ENCODE measurements around the gene USP12. TPM values are rescaled to one million over a fixed set of nuclear protein-coding genes. Genes with fewer than 3 reads are reported as not detected.

Gene USP12
- total RNA-seq, 2 donors from 2014 or later = 51.4 to 78.6 TPM

- no peak overlapping the region for H3K4me3 Mint-ChIP-seq
- no peak overlapping the region for H3K27ac Mint-ChIP-seq
- no peaks in the 10 kb centered on the region for H3K9me3 Mint-ChIP-seq
- H3K36me3 Mint-ChIP-seq = no peaks in the 10 kb centered on the region
- DNase-seq (ENCODE audit: low spot score) (no peak), ATAC-seq (no peak)
- H3K27me3 Mint-ChIP-seq = no peaks in the 10 kb centered on the region
- H3K4me1 Mint-ChIP-seq (ENCODE audit: low read depth in 2 of 2) = peaks cover 12 to 27% of the 10 kb centered on the region in 2 donors
Observed at GRCh38 chr13:27052551-27053208, 118.9 kb downstream of the USP12 start.

GRCh38 chr13:27047081-27047480 lies 124.5 kb downstream of the USP12 start:
- Mint-ChIP-seq H3K27me3 (peaks cover 0 to 5% of the 10 kb centered on the region in 2 donors), H3K4me1 (ENCODE audit: low read depth in 2 of 2) (peaks cover 26 to 34% of the 10 kb centered on the region in 2 donors), H3K9me3 (no peaks in the 10 kb centered on the region), H3K4me3 (no peak overlapping the region), H3K36me3 (no peaks in the 10 kb centered on the region), H3K27ac (peak overlapping the region in 1 of 2 donors; percentile 83)
- DNase-seq (ENCODE audit: low spot score) = no peak
- peak in 1 of 2 donors; percentile 20 for ATAC-seq

GRCh38 chr13:27044837-27045570 lies 126.6 kb downstream of the USP12 start:
- DNase-seq (ENCODE audit: low spot score) = no peak
- peaks cover 5 to 6% of the 10 kb centered on the region in 2 donors for H3K27me3 Mint-ChIP-seq
- H3K27ac Mint-ChIP-seq = peak overlapping the region; percentile 80 to 83
- H3K4me3 Mint-ChIP-seq = peak overlapping the region; percentile 74
- peaks cover 30 to 39% of the 10 kb centered on the region in 2 donors for H3K4me1 Mint-ChIP-seq (ENCODE audit: low read depth in 2 of 2)
- H3K9me3 Mint-ChIP-seq = no peaks in the 10 kb centered on the region
- H3K36me3 Mint-ChIP-seq = no peaks in the 10 kb centered on the region
- ATAC-seq = peak; percentile 66 to 88

- H3K27me3 Mint-ChIP-seq = peaks cover 6 to 7% of the 10 kb centered on the region in 2 donors
- peaks cover 27 to 39% of the 10 kb centered on the region in 2 donors for H3K4me1 Mint-ChIP-seq (ENCODE audit: low read depth in 2 of 2)
- H3K9me3 Mint-ChIP-seq = no peaks in the 10 kb centered on the region
- peak overlapping the region in 1 of 2 donors; percentile 6 for H3K27ac Mint-ChIP-seq
- no peak overlapping the region for H3K4me3 Mint-ChIP-seq
- ATAC-seq (no peak), DNase-seq (ENCODE audit: low spot score) (no peak)
- H3K36me3 Mint-ChIP-seq = no peaks in the 10 kb centered on the region
Observed at GRCh38 chr13:27043013-27043412, 128.6 kb downstream of the USP12 start.

GRCh38 chr13:27041341-27041740 lies 130.3 kb downstream of the USP12 start:
- Mint-ChIP-seq H3K9me3 (no peaks in the 10 kb centered on the region), H3K4me1 (ENCODE audit: low read depth in 2 of 2) (peaks cover 22 to 31% of the 10 kb centered on the region in 2 donors), H3K27ac (no peak overlapping the region), H3K4me3 (no peak overlapping the region), H3K36me3 (no peaks in the 10 kb centered on the region), H3K27me3 (peaks cover 6 to 12% of the 10 kb centered on the region in 2 donors)
- no peak for DNase-seq (ENCODE audit: low spot score)
- ATAC-seq = no peak

GRCh38 chr13:27040826-27041108 lies 130.8 kb downstream of the USP12 start:
- Mint-ChIP-seq H3K36me3 (no peaks in the 10 kb centered on the region), H3K27ac (no peak overlapping the region), H3K9me3 (no peaks in the 10 kb centered on the region), H3K27me3 (peaks cover 11 to 12% of the 10 kb centered on the region in 2 donors), H3K4me3 (no peak overlapping the region), H3K4me1 (ENCODE audit: low read depth in 2 of 2) (peaks cover 22 to 25% of the 10 kb centered on the region in 2 donors)
- ATAC-seq (no peak), DNase-seq (ENCODE audit: low spot score) (no peak)

- H3K9me3 Mint-ChIP-seq = no peaks in the 10 kb centered on the region
- H3K27ac Mint-ChIP-seq = no peak overlapping the region
- H3K36me3 Mint-ChIP-seq = no peaks in the 10 kb centered on the region
- peaks cover 21 to 25% of the 10 kb centered on the region in 2 donors for H3K27me3 Mint-ChIP-seq
- H3K4me3 Mint-ChIP-seq = no peak overlapping the region
- peaks cover 19 to 20% of the 10 kb centered on the region in 2 donors for H3K4me1 Mint-ChIP-seq (ENCODE audit: low read depth in 2 of 2)
- DNase-seq (ENCODE audit: low spot score) (no peak), ATAC-seq (no peak)
Observed at GRCh38 chr13:27039171-27039701, 132.4 kb downstream of the USP12 start.

GRCh38 chr13:27038323-27038722 lies 133.3 kb downstream of the USP12 start:
- no peak for DNase-seq (ENCODE audit: low spot score)
- Mint-ChIP-seq H3K27me3 (peaks cover 22 to 25% of the 10 kb centered on the region in 2 donors), H3K36me3 (no peaks in the 10 kb centered on the region), H3K9me3 (no peaks in the 10 kb centered on the region), H3K4me3 (no peak overlapping the region), H3K4me1 (ENCODE audit: low read depth in 2 of 2) (peaks cover 16% of the 10 kb centered on the region in 2 donors), H3K27ac (no peak overlapping the region)
- no peak for ATAC-seq

- peak in 1 of 2 donors; percentile 31 for ATAC-seq
Observed at GRCh38 chr13:27037571-27037970, 134.0 kb downstream of the USP12 start.

GRCh38 chr13:27037171-27037570 lies 134.4 kb downstream of the USP12 start:
- no peak overlapping the region for H3K4me3 Mint-ChIP-seq
- ATAC-seq = no peak

More at GRCh38 chr13:27037571-27037970, 134.0 kb downstream of the USP12 start:
- DNase-seq (ENCODE audit: low spot score) = no peak
- Mint-ChIP-seq H3K4me3 (no peak overlapping the region), H3K27me3 (peaks cover 21 to 25% of the 10 kb centered on the region in 2 donors), H3K27ac (no peak overlapping the region), H3K36me3 (no peaks in the 10 kb centered on the region), H3K4me1 (ENCODE audit: low read depth in 2 of 2) (peaks cover 10 to 12% of the 10 kb centered on the region in 2 donors), H3K9me3 (no peaks in the 10 kb centered on the region)

GRCh38 chr13:27036236-27036981 lies 135.2 kb downstream of the USP12 start:
- no peak overlapping the region for H3K4me3 Mint-ChIP-seq
- H3K4me1 Mint-ChIP-seq (ENCODE audit: low read depth in 2 of 2) = peaks cover 9 to 12% of the 10 kb centered on the region in 2 donors
- DNase-seq (ENCODE audit: low spot score) (no peak), ATAC-seq (peak in 1 of 2 donors; percentile 41)
- no peak overlapping the region for H3K27ac Mint-ChIP-seq
- H3K36me3 Mint-ChIP-seq = no peaks in the 10 kb centered on the region
- H3K9me3 Mint-ChIP-seq = no peaks in the 10 kb centered on the region
- peaks cover 22 to 25% of the 10 kb centered on the region in 2 donors for H3K27me3 Mint-ChIP-seq

More at GRCh38 chr13:27037171-27037570, 134.4 kb downstream of the USP12 start:
- Mint-ChIP-seq H3K27ac (no peak overlapping the region), H3K4me1 (ENCODE audit: low read depth in 2 of 2) (peaks cover 10 to 12% of the 10 kb centered on the region in 2 donors), H3K27me3 (peaks cover 21 to 25% of the 10 kb centered on the region in 2 donors), H3K9me3 (no peaks in the 10 kb centered on the region), H3K36me3 (no peaks in the 10 kb centered on the region)
- DNase-seq (ENCODE audit: low spot score) = no peak

- Mint-ChIP-seq H3K36me3 (no peaks in the 10 kb centered on the region), H3K4me3 (no peak overlapping the region), H3K9me3 (no peaks in the 10 kb centered on the region), H3K4me1 (ENCODE audit: low read depth in 2 of 2) (peaks cover 5 to 8% of the 10 kb centered on the region in 2 donors), H3K27ac (no peak overlapping the region), H3K27me3 (peaks cover 25 to 26% of the 10 kb centered on the region in 2 donors)
- DNase-seq (ENCODE audit: low spot score) (no peak), ATAC-seq (no peak)
Observed at GRCh38 chr13:27035892-27036235, 135.7 kb downstream of the USP12 start.

GRCh38 chr13:27034678-27035111 lies 136.9 kb downstream of the USP12 start:
- ATAC-seq (peak in 1 of 2 donors; percentile 32), DNase-seq (ENCODE audit: low spot score) (no peak)
- no peak overlapping the region for H3K4me3 Mint-ChIP-seq
- H3K27ac Mint-ChIP-seq = no peak overlapping the region
- H3K27me3 Mint-ChIP-seq = peaks cover 26 to 29% of the 10 kb centered on the region in 2 donors
- peaks cover 5 to 8% of the 10 kb centered on the region in 2 donors for H3K4me1 Mint-ChIP-seq (ENCODE audit: low read depth in 2 of 2)
- no peaks in the 10 kb centered on the region for H3K9me3 Mint-ChIP-seq
- no peaks in the 10 kb centered on the region for H3K36me3 Mint-ChIP-seq

All from natural killer cell treated with Interleukin-12 subunit alpha and Interleukin-12 subunit beta and Interleukin-15 and Interleukin-18, amount 100 ng/mL, for 72 hours (primary cell).